ENCODE data around the gene THSD4. TPM values are rescaled to one million over a fixed set of nuclear protein-coding genes. Genes with fewer than 3 reads are reported as not detected.

Gene THSD4
- total RNA-seq, 1 experiment from 2014 or later, result 24.2 TPM

- Mint-ChIP-seq H3K4me3 (ENCODE audit: low read depth, unreplicated experiment) (no peak overlapping the region), H3K36me3 (ENCODE audit: insufficient read depth, unreplicated experiment) (no peaks in the 10 kb centered on the region), H3K27ac (ENCODE audit: unreplicated experiment) (no peak overlapping the region), H3K4me1 (ENCODE audit: low read depth, unreplicated experiment) (no peaks in the 10 kb centered on the region), H3K27me3 (ENCODE audit: unreplicated experiment) (no peaks in the 10 kb centered on the region), H3K9me3 (ENCODE audit: low read depth, unreplicated experiment) (no peaks in the 10 kb centered on the region)
- intact Hi-C loops (cut with micrococcal nuclease; ENCODE audit: unreplicated experiment), result loop anchor here (2.0 to 10.0 kb wide), 3 partner anchors 83 to 705 kb away; no protein-coding TSS in a partner anchor
- CTCF ChIA-PET, result no interaction called here
- no peak for TF ChIP-seq CTCF (IDR thresholded peaks at IDR 0.05; ENCODE audit: unreplicated experiment)
- DNase-seq, result no peak
- BruUV-seq (replicated peaks), result no TSS peak
Measured at GRCh38 chr15:71449363-71449762, 334.1 kb downstream of the THSD4 start.

DNA sequence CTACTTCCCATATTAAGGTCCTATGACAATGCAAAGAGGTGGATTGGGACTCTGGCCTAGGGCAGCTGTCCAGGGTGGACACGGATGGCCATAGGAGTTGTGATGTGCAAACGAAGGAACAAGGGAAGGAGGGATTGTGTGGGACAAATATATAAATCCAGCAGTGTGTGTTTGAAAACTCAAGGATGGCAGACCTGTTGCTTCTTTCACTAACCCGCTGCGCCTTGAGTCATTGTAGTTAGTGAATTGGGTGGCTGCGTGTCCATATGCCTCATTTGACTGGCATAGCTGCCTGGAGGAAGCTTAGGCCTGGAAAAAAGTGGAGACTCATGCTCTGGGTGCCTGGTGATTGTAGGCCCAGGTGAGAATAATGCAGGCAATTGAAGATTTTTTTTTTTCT, 334.7 kb downstream of the THSD4 start:
- Mint-ChIP-seq H3K36me3 (ENCODE audit: insufficient read depth, unreplicated experiment) (no peaks in the 10 kb centered on the region), H3K4me3 (ENCODE audit: low read depth, unreplicated experiment) (no peak overlapping the region), H3K27ac (ENCODE audit: unreplicated experiment) (no peak overlapping the region), H3K4me1 (ENCODE audit: low read depth, unreplicated experiment) (peaks cover 4% of the 10 kb centered on the region), H3K9me3 (ENCODE audit: low read depth, unreplicated experiment) (no peaks in the 10 kb centered on the region), H3K27me3 (ENCODE audit: unreplicated experiment) (no peaks in the 10 kb centered on the region)
- CTCF ChIA-PET, result interaction anchor here (1.3 kb wide), 1 partner anchor 294 kb away, joined by 5 read pairs; no protein-coding TSS in a partner anchor
- no peak for DNase-seq
- BruUV-seq (replicated peaks), result no TSS peak
- intact Hi-C loops (cut with micrococcal nuclease; ENCODE audit: unreplicated experiment), result loop anchor here (2.0 to 10.0 kb wide), 3 partner anchors 82 to 705 kb away; no protein-coding TSS in a partner anchor
- no peak for TF ChIP-seq CTCF (IDR thresholded peaks at IDR 0.05; ENCODE audit: unreplicated experiment)

DNA sequence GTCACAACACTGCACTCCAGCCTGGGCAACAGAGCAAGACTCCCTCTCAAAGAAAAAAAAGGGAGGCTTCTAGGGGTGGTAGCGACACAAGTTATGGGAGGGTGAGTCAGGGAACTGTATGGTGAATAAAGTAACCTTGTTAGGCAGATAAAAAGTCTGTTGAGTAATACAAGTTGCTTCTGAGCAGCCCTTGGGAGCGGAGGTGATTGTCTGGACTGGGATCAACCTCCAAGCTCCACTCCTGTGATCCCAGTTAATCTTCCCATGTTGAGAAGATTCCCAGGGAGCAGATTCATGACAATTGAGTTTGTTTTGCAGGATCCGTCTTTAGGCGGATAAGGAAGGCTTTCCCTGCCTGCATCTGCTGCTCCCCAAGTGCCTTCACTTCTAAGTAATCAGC, 335.9 kb downstream of the THSD4 start:
- TF ChIP-seq CTCF (IDR thresholded peaks at IDR 0.05; ENCODE audit: unreplicated experiment), result no peak
- Mint-ChIP-seq H3K36me3 (ENCODE audit: insufficient read depth, unreplicated experiment) (no peaks in the 10 kb centered on the region), H3K27ac (ENCODE audit: unreplicated experiment) (no peak overlapping the region), H3K27me3 (ENCODE audit: unreplicated experiment) (no peaks in the 10 kb centered on the region), H3K4me3 (ENCODE audit: low read depth, unreplicated experiment) (no peak overlapping the region), H3K9me3 (ENCODE audit: low read depth, unreplicated experiment) (no peaks in the 10 kb centered on the region), H3K4me1 (ENCODE audit: low read depth, unreplicated experiment) (peaks cover 10% of the 10 kb centered on the region)
- DNase-seq, result no peak
- CTCF ChIA-PET, result interaction anchor here (0.6 to 1.4 kb wide), 3 partner anchors 11 to 348 kb away, joined by 3 to 5 read pairs (median 3); no protein-coding TSS in a partner anchor
- intact Hi-C loops (cut with micrococcal nuclease; ENCODE audit: unreplicated experiment), result no loop called here
- BruUV-seq (replicated peaks), result no TSS peak

DNA sequence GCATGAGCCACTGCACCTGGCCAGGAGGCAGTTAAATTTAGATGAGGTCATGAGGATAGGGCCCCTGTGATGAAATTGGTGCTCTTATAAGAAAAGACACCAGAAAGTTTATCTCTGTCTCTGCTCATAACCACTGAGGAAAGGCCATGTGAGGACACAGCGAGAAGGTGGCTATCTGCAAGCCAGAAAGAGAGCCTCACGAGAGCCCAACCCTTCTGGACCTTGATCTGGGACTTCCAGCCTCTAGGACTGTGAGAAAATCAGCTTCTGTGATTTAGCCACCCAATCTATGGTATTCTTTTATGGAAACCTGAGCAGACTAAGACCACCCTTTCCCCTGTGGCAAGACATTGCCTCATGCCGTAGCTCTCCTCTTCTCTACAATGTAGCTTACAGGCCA, 337.6 kb downstream of the THSD4 start:
- no peaks in the 10 kb centered on the region for H3K9me3 Mint-ChIP-seq (ENCODE audit: low read depth, unreplicated experiment)
- DNase-seq, result no peak
- no peaks in the 10 kb centered on the region for H3K27me3 Mint-ChIP-seq (ENCODE audit: unreplicated experiment)
- TF ChIP-seq CTCF (IDR thresholded peaks at IDR 0.05; ENCODE audit: unreplicated experiment), result no peak
- peaks cover 10% of the 10 kb centered on the region for H3K4me1 Mint-ChIP-seq (ENCODE audit: low read depth, unreplicated experiment)
- intact Hi-C loops (cut with micrococcal nuclease; ENCODE audit: unreplicated experiment), result no loop called here
- BruUV-seq (replicated peaks), result no TSS peak
- H3K36me3 Mint-ChIP-seq (ENCODE audit: insufficient read depth, unreplicated experiment), result no peaks in the 10 kb centered on the region
- H3K27ac Mint-ChIP-seq (ENCODE audit: unreplicated experiment), result no peak overlapping the region
- H3K4me3 Mint-ChIP-seq (ENCODE audit: low read depth, unreplicated experiment), result no peak overlapping the region
- CTCF ChIA-PET, result no interaction called here
